Tongue (tissue), 2 donors: Measurements from ENCODE around the gene WDR35. TPM values are rescaled to one million over a fixed set of nuclear protein-coding genes. Genes with fewer than 3 reads are reported as not detected.
"Not testable (repeated sequence)": the region's sequence is repeated elsewhere in the genome, so short reads cannot be mapped to it uniquely, and the experiment has no call there.

Experiments used
- DNase-seq: peaks from one replicate; pipeline ENCODE4 v3.0.0-alpha.2; 2015
- total RNA-seq: library from RNA; depleted of rRNA; stranded (reverse); fragments of >200 nt; gene quantifications from one replicate; pipeline ENCODE4 v1.2.3, GENCODE V29; 2014

WDR35 gene
- total RNA-seq, 1 donor from 2014 or later, result 14.0 TPM

- no peak for DNase-seq
Observed at GRCh38 chr2:19894134-19894792, 95.6 kb downstream of the WDR35 start.

- DNase-seq, result peak; percentile 32
Observed at GRCh38 chr2:19893520-19894133, 96.3 kb downstream of the WDR35 start.

GRCh38 chr2:19891971-19892370 lies 97.9 kb downstream of the WDR35 start:
- DNase-seq, result not testable (repeated sequence)

GRCh38 chr2:19890104-19890503 lies 99.8 kb downstream of the WDR35 start:
- no peak for DNase-seq

- no peak for DNase-seq
Observed at GRCh38 chr2:19888831-19889230, 101.1 kb downstream of the WDR35 start.

- DNase-seq, result no peak
Observed at GRCh38 chr2:19887510-19887909, 102.4 kb downstream of the WDR35 start.

GRCh38 chr2:19886261-19886660 lies 103.6 kb downstream of the WDR35 start:
- DNase-seq, result no peak

- no peak for DNase-seq
Observed at GRCh38 chr2:19885791-19886190, 104.1 kb downstream of the WDR35 start.

- no peak for DNase-seq
Observed at GRCh38 chr2:19883971-19884720, 105.8 kb downstream of the WDR35 start.

- DNase-seq, result no peak
Observed at GRCh38 chr2:19883486-19883885, 106.4 kb downstream of the WDR35 start.

- DNase-seq, result no peak
Observed at GRCh38 chr2:19882286-19882685, 107.6 kb downstream of the WDR35 start.

- no peak for DNase-seq
Observed at GRCh38 chr2:19881908-19882265, 108.0 kb downstream of the WDR35 start.

GRCh38 chr2:19881221-19881907 lies 108.5 kb downstream of the WDR35 start:
- no peak for DNase-seq

GRCh38 chr2:19880191-19880590 lies 109.7 kb downstream of the WDR35 start:
- DNase-seq, result not testable (repeated sequence)

GRCh38 chr2:19879120-19879519 lies 110.8 kb downstream of the WDR35 start:
- no peak for DNase-seq

- no peak for DNase-seq
Observed at GRCh38 chr2:19878268-19879046, 111.4 kb downstream of the WDR35 start.

- DNase-seq, result no peak
Observed at GRCh38 chr2:19876751-19877150, 113.2 kb downstream of the WDR35 start.

GRCh38 chr2:19875280-19875679 lies 114.6 kb downstream of the WDR35 start:
- DNase-seq, result no peak

GRCh38 chr2:19874726-19875125 lies 115.2 kb downstream of the WDR35 start:
- no peak for DNase-seq

- DNase-seq, result no peak
Observed at GRCh38 chr2:19873014-19873413, 116.9 kb downstream of the WDR35 start.

GRCh38 chr2:19872302-19872701 lies 117.6 kb downstream of the WDR35 start:
- no peak for DNase-seq

GRCh38 chr2:19871836-19872235 lies 118.1 kb downstream of the WDR35 start:
- DNase-seq, result no peak
